ENCODE data around the gene PLD4. TPM values are rescaled to one million over a fixed set of nuclear protein-coding genes. Genes with fewer than 3 reads are reported as not detected.

The PLD4 gene
- total and polyA plus RNA-seq, 7 donors: 0.28 to 7.1 (median 0.71) TPM; not detected in 2

DNA sequence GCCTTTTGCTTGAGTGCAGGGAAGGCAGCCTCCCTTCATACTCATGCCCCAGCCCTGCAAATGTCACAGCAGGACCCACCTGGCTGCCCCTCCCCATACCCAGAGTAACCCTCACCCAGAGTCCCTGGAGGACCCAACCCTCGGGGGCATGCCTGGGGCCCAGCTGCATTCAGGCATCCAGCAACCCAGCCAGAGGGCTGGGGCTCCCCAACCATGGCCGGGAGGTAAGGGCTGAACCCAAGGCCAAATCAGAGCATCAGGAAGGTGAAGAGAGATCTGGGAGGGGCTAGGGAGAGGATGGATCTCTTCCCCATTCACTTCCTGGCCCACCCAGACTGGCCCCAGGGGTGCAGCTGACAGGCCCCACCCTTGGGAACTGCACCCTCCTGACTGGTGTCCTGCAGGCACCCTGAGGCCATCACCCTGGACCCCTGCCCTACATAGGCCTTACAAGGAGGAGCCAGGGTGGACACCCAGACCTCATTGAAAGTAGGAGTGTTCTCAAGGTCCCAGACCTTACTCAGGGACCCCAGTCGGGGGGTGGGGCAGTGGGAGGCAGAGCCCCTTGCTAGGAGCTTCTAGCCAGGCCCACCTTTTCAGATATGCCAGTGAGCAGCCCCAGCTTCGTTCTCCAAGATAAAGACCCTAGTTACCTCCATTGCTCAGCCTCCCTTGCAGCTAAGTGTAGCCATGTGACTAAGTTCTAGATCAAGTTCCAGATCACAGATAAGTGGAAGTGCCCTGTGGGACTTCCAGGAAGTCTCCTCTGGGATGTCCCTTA, 849 bp upstream of the PLD4 start:
- intact Hi-C loops (cut with DNase I): no loop called here
- H3K36me3 ChIP-seq: no peaks in the 10 kb centered on the region
- H3K4me3 ChIP-seq: no peak overlapping the region
- H3K27me3 ChIP-seq: no peaks in the 10 kb centered on the region
- WGBS, 2 donors: 79 to 91% methylated on average over 4 of the region's 4 CpGs
- no peak overlapping the region for H3K27ac ChIP-seq
- no peak for TF ChIP-seq POLR2AphosphoS5 (IDR thresholded peaks at IDR 0.05)
- TF ChIP-seq, protein P1, sequence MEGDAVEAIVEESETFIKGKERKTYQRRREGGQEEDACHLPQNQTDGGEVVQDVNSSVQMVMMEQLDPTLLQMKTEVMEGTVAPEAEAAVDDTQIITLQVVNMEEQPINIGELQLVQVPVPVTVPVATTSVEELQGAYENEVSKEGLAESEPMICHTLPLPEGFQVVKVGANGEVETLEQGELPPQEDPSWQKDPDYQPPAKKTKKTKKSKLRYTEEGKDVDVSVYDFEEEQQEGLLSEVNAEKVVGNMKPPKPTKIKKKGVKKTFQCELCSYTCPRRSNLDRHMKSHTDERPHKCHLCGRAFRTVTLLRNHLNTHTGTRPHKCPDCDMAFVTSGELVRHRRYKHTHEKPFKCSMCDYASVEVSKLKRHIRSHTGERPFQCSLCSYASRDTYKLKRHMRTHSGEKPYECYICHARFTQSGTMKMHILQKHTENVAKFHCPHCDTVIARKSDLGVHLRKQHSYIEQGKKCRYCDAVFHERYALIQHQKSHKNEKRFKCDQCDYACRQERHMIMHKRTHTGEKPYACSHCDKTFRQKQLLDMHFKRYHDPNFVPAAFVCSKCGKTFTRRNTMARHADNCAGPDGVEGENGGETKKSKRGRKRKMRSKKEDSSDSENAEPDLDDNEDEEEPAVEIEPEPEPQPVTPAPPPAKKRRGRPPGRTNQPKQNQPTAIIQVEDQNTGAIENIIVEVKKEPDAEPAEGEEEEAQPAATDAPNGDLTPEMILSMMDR (IDR thresholded peaks at IDR 0.05): no peak
- no peaks in the 10 kb centered on the region for H3K9me3 ChIP-seq
- no peaks in the 10 kb centered on the region for H3K4me1 ChIP-seq
- no peak for DNase-seq

GRCh38 chr14:104925214-104925854, 655 bp downstream of the PLD4 start:
- Histone ChIP-seq H3K4me3 (no peak overlapping the region), H3K36me3 (no peaks in the 10 kb centered on the region), H3K27me3 (no peaks in the 10 kb centered on the region), H3K27ac (no peak overlapping the region), H3K4me1 (no peaks in the 10 kb centered on the region), H3K9me3 (no peaks in the 10 kb centered on the region)
- no peak for TF ChIP-seq EP300 (IDR thresholded peaks at IDR 0.05)
- TF ChIP-seq, protein P1 (IDR thresholded peaks at IDR 0.05): no peak
- no peak for TF ChIP-seq POLR2A (IDR thresholded peaks at IDR 0.05)
- no peak for TF ChIP-seq POLR2AphosphoS5 (IDR thresholded peaks at IDR 0.05)
- intact Hi-C loops (cut with DNase I): no loop called here
- no peak for DNase-seq
- 57 to 63% methylated on average over 10 of the region's 10 CpGs for WGBS, 2 donors

DNA sequence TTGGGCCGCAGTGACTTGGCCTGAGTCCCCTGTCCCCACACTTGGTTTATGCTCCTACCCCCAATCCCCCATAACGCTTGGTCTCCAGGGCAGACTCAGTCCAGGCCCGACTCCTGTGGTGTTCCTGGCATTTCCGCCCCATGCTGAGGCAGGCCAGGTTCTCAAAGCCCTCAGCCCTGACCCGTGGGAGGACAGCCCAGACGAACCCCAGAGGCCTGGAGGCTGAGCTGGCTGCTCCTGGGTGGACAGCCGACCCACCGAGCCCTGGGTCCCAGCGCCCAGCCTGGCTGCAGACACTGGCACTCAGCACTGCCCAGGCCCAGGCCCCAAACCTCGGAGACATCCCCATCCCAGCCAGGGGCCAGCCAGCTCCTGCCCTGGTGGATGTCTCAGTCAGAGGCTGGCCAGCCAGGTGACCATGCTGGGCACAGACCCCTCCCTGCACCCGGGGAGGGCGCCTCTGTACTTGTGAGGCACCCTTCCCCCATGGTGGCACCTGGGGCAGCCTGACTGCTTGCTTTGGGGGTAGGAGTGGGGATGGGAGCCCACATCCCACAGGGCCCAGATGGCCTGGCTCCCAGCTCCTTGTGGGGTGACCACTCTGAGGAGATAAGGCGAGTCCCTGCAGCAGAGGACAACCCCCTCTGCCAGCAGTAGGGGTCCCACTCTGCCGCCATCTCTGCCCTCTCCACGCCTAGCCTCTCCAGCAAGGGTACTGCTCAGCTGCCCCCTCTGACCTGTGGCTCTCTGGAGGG, 1.4 kb downstream of the PLD4 start:
- WGBS, 2 donors: 70 to 82% methylated on average over 15 of the region's 15 CpGs
- H3K27me3 ChIP-seq: no peaks in the 10 kb centered on the region
- no peak overlapping the region for H3K27ac ChIP-seq
- TF ChIP-seq POLR2A (IDR thresholded peaks at IDR 0.05): no peak
- no peak for TF ChIP-seq POLR2AphosphoS5 (IDR thresholded peaks at IDR 0.05)
- no peak for TF ChIP-seq EP300 (IDR thresholded peaks at IDR 0.05)
- TF ChIP-seq, protein P1 (IDR thresholded peaks at IDR 0.05): no peak
- no peak for DNase-seq
- H3K4me1 ChIP-seq: no peaks in the 10 kb centered on the region
- no peaks in the 10 kb centered on the region for H3K36me3 ChIP-seq
- intact Hi-C loops (cut with DNase I): no loop called here
- H3K4me3 ChIP-seq: no peak overlapping the region
- H3K9me3 ChIP-seq: no peaks in the 10 kb centered on the region

- Histone ChIP-seq H3K4me1 (peaks cover 0 to 2% (median under 1%) of the 10 kb centered on the region in 4 donors), H3K9me3 (no peaks in the 10 kb centered on the region), H3K27me3 (no peaks in the 10 kb centered on the region), H3K4me3 (no peak overlapping the region), H3K27ac (no peak overlapping the region), H3K36me3 (no peaks in the 10 kb centered on the region)
- 51 to 73% methylated on average over 21 of the region's 21 CpGs for WGBS, 2 donors
- no peak for DNase-seq
- intact Hi-C loops (cut with DNase I): no loop called here
- TF ChIP-seq POLR2A (IDR thresholded peaks at IDR 0.05) (no peak), EP300 (IDR thresholded peaks at IDR 0.05) (no peak), POLR2AphosphoS5 (IDR thresholded peaks at IDR 0.05) (no peak)
- TF ChIP-seq, protein P1 (IDR thresholded peaks at IDR 0.05): no peak
Measured at GRCh38 chr14:104926619-104927431, 2.1 kb downstream of the PLD4 start.
